ENCODE measurements around the gene COPG1. TPM values are rescaled to one million over a fixed set of nuclear protein-coding genes. Genes with fewer than 3 reads are reported as not detected.

COPG1 gene
- total RNA-seq, 1 experiment from 2014 or later: 225 TPM

GRCh38 chr3:129289201-129289921, 40.0 kb downstream of the COPG1 start:
- no peaks in the 10 kb centered on the region for H3K27me3 Mint-ChIP-seq (ENCODE audit: insufficient read depth, unreplicated experiment)
- H3K27ac Mint-ChIP-seq (ENCODE audit: low read depth, unreplicated experiment): no peak overlapping the region
- H3K36me3 Mint-ChIP-seq (ENCODE audit: insufficient read depth, unreplicated experiment): peaks cover 49% of the 10 kb centered on the region
- no peak for TF ChIP-seq CTCF (IDR thresholded peaks at IDR 0.05; ENCODE audit: unreplicated experiment)
- ChIA-PET CTCF (interaction anchor here (1.4 kb wide), 1 partner anchor 27 kb away, joined by 3 read pairs; a partner anchor contains a TSS), POLR2A (interaction anchor here (0.5 to 0.9 kb wide), 2 partner anchors 9 to 248 kb away, joined by 3 read pairs; no protein-coding TSS in a partner anchor)
- H3K4me3 Mint-ChIP-seq (ENCODE audit: unreplicated experiment): no peak overlapping the region
- no peaks in the 10 kb centered on the region for H3K9me3 Mint-ChIP-seq (ENCODE audit: unreplicated experiment)
- BruUV-seq (replicated peaks): no TSS peak
- peak; percentile 48 for DNase-seq (ENCODE audit: unreplicated experiment)
- H3K4me1 Mint-ChIP-seq (ENCODE audit: insufficient read depth, unreplicated experiment): no peaks in the 10 kb centered on the region
- intact Hi-C loops (cut with micrococcal nuclease): no loop called here

- CTCF ChIA-PET: interaction anchor here (1.2 kb wide), 1 partner anchor 25 kb away, joined by 3 read pairs; a partner anchor contains a TSS
Observed at GRCh38 chr3:129291236-129291886, 42.0 kb downstream of the COPG1 start.

GRCh38 chr3:129295286-129295685, 45.9 kb downstream of the COPG1 start:
- ChIA-PET CTCF (interaction anchor here (0.6 kb wide), 1 partner anchor 9 kb away, joined by 3 read pairs; no protein-coding TSS in a partner anchor), POLR2A (interaction anchor here (1.0 to 1.9 kb wide), 2 partner anchors 12 to 18 kb away, joined by 3 to 6 read pairs; no protein-coding TSS in a partner anchor)
- TF ChIP-seq CTCF (IDR thresholded peaks at IDR 0.05; ENCODE audit: unreplicated experiment): no peak
- Mint-ChIP-seq H3K4me3 (ENCODE audit: unreplicated experiment) (no peak overlapping the region), H3K36me3 (ENCODE audit: insufficient read depth, unreplicated experiment) (peaks cover 63% of the 10 kb centered on the region), H3K27me3 (ENCODE audit: insufficient read depth, unreplicated experiment) (no peaks in the 10 kb centered on the region), H3K27ac (ENCODE audit: low read depth, unreplicated experiment) (no peak overlapping the region), H3K9me3 (ENCODE audit: unreplicated experiment) (no peaks in the 10 kb centered on the region), H3K4me1 (ENCODE audit: insufficient read depth, unreplicated experiment) (no peaks in the 10 kb centered on the region)
- intact Hi-C loops (cut with micrococcal nuclease): no loop called here
- no TSS peak for BruUV-seq (replicated peaks)
- no peak for DNase-seq (ENCODE audit: unreplicated experiment)

More at GRCh38 chr3:129291236-129291886, 42.0 kb downstream of the COPG1 start:
- Mint-ChIP-seq H3K4me3 (ENCODE audit: unreplicated experiment) (no peak overlapping the region), H3K36me3 (ENCODE audit: insufficient read depth, unreplicated experiment) (peaks cover 57% of the 10 kb centered on the region), H3K27me3 (ENCODE audit: insufficient read depth, unreplicated experiment) (no peaks in the 10 kb centered on the region), H3K4me1 (ENCODE audit: insufficient read depth, unreplicated experiment) (no peaks in the 10 kb centered on the region), H3K27ac (ENCODE audit: low read depth, unreplicated experiment) (no peak overlapping the region), H3K9me3 (ENCODE audit: unreplicated experiment) (no peaks in the 10 kb centered on the region)
- no peak for TF ChIP-seq CTCF (IDR thresholded peaks at IDR 0.05; ENCODE audit: unreplicated experiment)
- DNase-seq (ENCODE audit: unreplicated experiment): no peak
- BruUV-seq (replicated peaks): no TSS peak
- POLR2A ChIA-PET: interaction anchor here (1.0 to 1.7 kb wide), 3 partner anchors 8 to 25 kb away, joined by 3 to 6 read pairs (median 4); a partner anchor contains a TSS
- intact Hi-C loops (cut with micrococcal nuclease): no loop called here

All from MCF 10A (cell line).